HL-60/S4 (cell line): Measurements from ENCODE around the gene BTRC.
"Not testable (repeated sequence)": the region's sequence is repeated elsewhere in the genome, so short reads cannot be mapped to it uniquely, and the experiment has no call there.

ENCODE experiments used
- in situ Hi-C: fragments of 300-500 bp; cut with MboI; formaldehyde crosslinking; loops from 2 replicates; pipeline ENCODE4 v1.14.3; 2022; ENCODE audit warnings: low sequenced_read_pairs

Gene BTRC

GRCh38 chr10:101353692-101354327, at the start of gene BTRC:
TSS of gene BTRC (plus strand) at chr10:101354165. CDS start at chr10:101354181, 16 bp downstream.
- in situ Hi-C loops = no loop called here

GRCh38 chr10:101304316-101304715, 49.6 kb upstream of the BTRC start:
- in situ Hi-C loops = no loop called here

GRCh38 chr10:101305320-101306241, 48.4 kb upstream of the BTRC start:
- in situ Hi-C loops = no loop called here

GRCh38 chr10:101308051-101308450, 45.9 kb upstream of the BTRC start:
- in situ Hi-C loops = no loop called here

- in situ Hi-C loops = no loop called here
Measured at GRCh38 chr10:101310529-101311184, 43.3 kb upstream of the BTRC start.

- in situ Hi-C loops = no loop called here
Measured at GRCh38 chr10:101311185-101312066, 42.5 kb upstream of the BTRC start.

GRCh38 chr10:101319241-101319915, 34.6 kb upstream of the BTRC start:
- in situ Hi-C loops = no loop called here

GRCh38 chr10:101321073-101321472, 32.9 kb upstream of the BTRC start:
- in situ Hi-C loops = no loop called here

GRCh38 chr10:101322266-101323108, 31.5 kb upstream of the BTRC start:
- in situ Hi-C loops = no loop called here

- in situ Hi-C loops = no loop called here
Measured at GRCh38 chr10:101323495-101323894, 30.5 kb upstream of the BTRC start.

- in situ Hi-C loops = not testable (repeated sequence)
Measured at GRCh38 chr10:101327454-101327853, 26.5 kb upstream of the BTRC start.

GRCh38 chr10:101329341-101330032, 24.5 kb upstream of the BTRC start:
- in situ Hi-C loops = no loop called here

GRCh38 chr10:101330231-101330630, 23.7 kb upstream of the BTRC start:
- in situ Hi-C loops = no loop called here

GRCh38 chr10:101330631-101331225, 23.2 kb upstream of the BTRC start:
- in situ Hi-C loops = no loop called here

- in situ Hi-C loops = no loop called here
Measured at GRCh38 chr10:101331956-101332355, 22.0 kb upstream of the BTRC start.

GRCh38 chr10:101334259-101334658, 19.7 kb upstream of the BTRC start:
- in situ Hi-C loops = not testable (repeated sequence)

- in situ Hi-C loops = no loop called here
Measured at GRCh38 chr10:101336382-101336781, 17.6 kb upstream of the BTRC start.

GRCh38 chr10:101337836-101338235, 16.1 kb upstream of the BTRC start:
- in situ Hi-C loops = no loop called here
